GM12878 (cell line): ENCODE measurements around the gene RAPGEF1. TPM values are rescaled to one million over a fixed set of nuclear protein-coding genes. Genes with fewer than 3 reads are reported as not detected.
A peak's percentile ranks its signal among the peaks of the same experiment; 100 is the strongest.

Experiments used
- BRCA1 ChIP-seq: IDR thresholded peaks from 2 replicates; pipeline ENCODE4 v1.6.1; 2011; ENCODE audit warnings: low read depth, low read length, improper control_type of control experiment
- CHD2 ChIP-seq: IDR thresholded peaks from 2 replicates; pipeline ENCODE4 v1.6.1; 2011; ENCODE audit warnings: low read depth, low read length, improper control_type of control experiment, borderline replicate concordance
- E4F1 ChIP-seq: fragments of 450-650 bp; IDR thresholded peaks from 2 replicates; pipeline ENCODE4 v1.6.1; 2018; ENCODE audit warnings: borderline replicate concordance, mild to moderate bottlenecking; ENCODE audit not compliant: partially characterized antibody
- EED ChIP-seq: sonication (generic); IDR thresholded peaks from 2 replicates; pipeline ENCODE4 v1.6.1; 2016; ENCODE audit warnings: antibody characterized with exemption, low read depth
- FOXM1 ChIP-seq: IDR thresholded peaks from 2 replicates; pipeline ENCODE4 v1.6.1; 2012; ENCODE audit warnings: low read depth, mild to moderate bottlenecking, inconsistent platforms, low read length, moderate library complexity
- GATAD2B ChIP-seq: fragments of 450-650 bp; conservative IDR thresholded peaks from 2 replicates; pipeline ENCODE4 v1.6.1; 2017; ENCODE audit warnings: low read depth, mild to moderate bottlenecking, moderate library complexity
- HSF1 ChIP-seq: fragments of 150-350 bp; IDR thresholded peaks from 2 replicates; pipeline ENCODE4 v1.6.1; 2014; ENCODE audit warnings: mild to moderate bottlenecking, low read depth, low read length
- IRF4 ChIP-seq: IDR thresholded peaks from 2 replicates; pipeline ENCODE4 v1.6.1; 2011; ENCODE audit warnings: low read depth, low read length
- MAX ChIP-seq: IDR thresholded peaks from 2 replicates; pipeline ENCODE4 v1.6.1; 2012; ENCODE audit warnings: low read depth, low read length, improper control_type of control experiment
- MTA3 ChIP-seq: IDR thresholded peaks from 2 replicates; pipeline ENCODE4 v1.6.1; 2012; ENCODE audit warnings: low read length, inconsistent platforms, borderline replicate concordance
- MYB ChIP-seq: fragments of 150-350 bp; IDR thresholded peaks from 2 replicates; pipeline ENCODE4 v1.6.1; 2014; ENCODE audit warnings: mild to moderate bottlenecking, low read depth, low read length, borderline replicate concordance
- NR2C1 ChIP-seq: fragments of 450-650 bp; IDR thresholded peaks from 2 replicates; pipeline ENCODE4 v1.6.1; 2017; ENCODE audit warnings: antibody characterized with exemption, mild to moderate bottlenecking, moderate library complexity
- RB1 ChIP-seq: fragments of 450-650 bp; formaldehyde crosslinking; IDR thresholded peaks from 2 replicates; pipeline ENCODE4 v1.6.1; 2017; ENCODE audit warnings: mild to moderate bottlenecking, borderline replicate concordance
- SMAD5 ChIP-seq: IDR thresholded peaks from 2 replicates; pipeline ENCODE4 v1.6.1; 2016; ENCODE audit warnings: antibody characterized with exemption, low read depth
- SRF ChIP-seq, 2 experiments: IDR thresholded peaks; 2 replicates each; pipeline ENCODE4 v1.6.1; 2011; ENCODE audit warnings: low read depth in 2 of 2, low read length in 2 of 2, mild to moderate bottlenecking in 1 of 2, moderate library complexity in 1 of 2
- TBL1XR1 ChIP-seq: IDR thresholded peaks from 2 replicates; pipeline ENCODE4 v1.6.1; 2012; ENCODE audit warnings: low read depth, low read length, improper control_type of control experiment
- TCF3 ChIP-seq: IDR thresholded peaks from 2 replicates; pipeline ENCODE4 v1.6.1; 2012; ENCODE audit warnings: low read depth, mild to moderate bottlenecking, low read length, borderline replicate concordance; ENCODE audit not compliant: insufficient read depth
- ZNF24 ChIP-seq: fragments of 450-650 bp; IDR thresholded peaks from 2 replicates; pipeline ENCODE4 v1.6.1; 2017; ENCODE audit warnings: antibody characterized with exemption, mild to moderate bottlenecking
- polyA plus RNA-seq, 11 experiments: library from polyadenylated mRNA; depleted of rRNA in 4 of 11; unstranded in 6 of 11; stranded (reverse) in 5 of 11; fragments of >200 nt; fragmentation: Nextera tagmentation in 4 of 11; fragmentation: Illumina TruSeq in 1 of 11; extraction: Ambion mirVana in 4 of 11; extraction: Trizol in 1 of 11; gene quantifications; 1 replicate in 1 of 11; 2 replicates in 10 of 11; pipeline versions ENCODE4 v1.2.1 to v1.2.3, GENCODE V29; 2011 to 2016; ENCODE audit warnings: inconsistent platforms in 2 of 11, missing spikeins in 2 of 11, low read depth in 1 of 11
- total RNA-seq, 4 experiments: library from RNA; depleted of rRNA in 3 of 4; stranded (reverse); fragments of >200 nt in 3 of 4; fragmentation: Illumina TruSeq in 1 of 4; extraction: Trizol in 1 of 4; gene quantifications; 2 replicates each; pipeline versions ENCODE4 v1.2.1 to v1.2.3, GENCODE V29; 2013 to 2021
- TF ChIP-seq, protein P1 (sequence below): IDR thresholded peaks from 2 replicates; pipeline ENCODE4 v1.6.1; 2011; ENCODE audit warnings: mild to moderate bottlenecking, low read depth, low read length, moderate library complexity; ENCODE audit not compliant: insufficient replicate concordance
- TF ChIP-seq, protein P2 (sequence below): IDR thresholded peaks from 2 replicates; pipeline ENCODE4 v1.6.1; 2011; ENCODE audit warnings: low read depth, mild to moderate bottlenecking, low read length, moderate library complexity, borderline replicate concordance; ENCODE audit errors: extremely low read depth
- TF ChIP-seq, protein P3 (sequence below): fragments of 450-650 bp; IDR thresholded peaks from 2 replicates; pipeline ENCODE4 v1.6.1; 2017; ENCODE audit warnings: mild to moderate bottlenecking, low read depth, inconsistent platforms; ENCODE audit not compliant: poor library complexity, severe bottlenecking

RAPGEF1 gene
- total and polyA plus RNA-seq, 10 of the 15 experiments (the other 5 are each of a cell fraction or from before 2014, with no cell fraction given) = 0.42 to 113 (median 45.9) TPM

DNA sequence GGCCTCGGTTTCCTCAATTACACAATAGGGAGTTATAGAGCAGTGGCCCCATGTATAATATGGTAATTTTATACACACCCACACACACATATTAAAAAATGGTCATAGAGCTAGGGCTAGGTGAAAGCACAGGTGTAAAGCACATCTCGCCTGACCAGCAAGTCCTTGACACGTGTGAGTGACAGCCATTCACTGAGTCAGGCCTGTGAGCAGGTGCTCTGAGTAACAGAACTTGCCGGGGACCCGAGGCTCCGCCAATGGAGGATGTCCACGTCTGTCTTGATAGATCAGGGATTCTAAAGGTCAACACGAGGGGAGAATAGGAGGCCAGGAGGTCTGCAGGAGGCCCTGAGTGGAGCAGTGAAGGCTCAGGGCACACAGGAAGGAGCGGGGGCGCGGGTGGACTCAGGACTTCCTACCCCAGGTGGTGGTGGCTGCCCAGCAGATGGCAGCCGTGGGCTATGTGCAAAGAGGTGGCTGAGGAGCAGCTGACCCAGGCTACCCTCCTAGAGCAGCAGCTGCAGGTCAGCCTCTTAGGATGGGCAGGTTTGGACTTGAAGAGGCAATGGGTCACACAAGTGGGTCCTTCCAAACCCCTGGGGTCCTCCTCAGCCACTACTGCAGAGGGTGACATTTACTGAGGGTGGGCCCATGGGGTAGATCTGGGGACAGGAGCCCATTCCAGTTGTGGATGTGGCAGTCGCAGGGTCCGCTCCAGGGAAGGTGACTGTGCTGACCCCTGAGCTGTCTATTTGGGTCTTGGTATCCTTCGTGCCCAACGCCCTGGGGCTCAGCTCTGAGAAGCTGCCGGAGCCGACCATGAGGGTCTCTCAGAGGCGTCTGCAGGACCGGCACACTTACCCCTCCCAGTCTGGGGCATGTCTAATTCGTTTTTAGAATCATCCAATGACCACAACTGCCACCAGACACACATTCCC, 148.7 kb downstream of the RAPGEF1 start (continued):
- TF ChIP-seq RB1 = no peak; the same call in 1 of the 2 replicates
- TF ChIP-seq BRCA1 = no peak
- TF ChIP-seq IRF4 = peak; percentile 34; the same call in 1 of the 2 replicates
- TF ChIP-seq TBL1XR1 = no peak
- no peak for TF ChIP-seq FOXM1
- TF ChIP-seq MAX = no peak
- no peak for TF ChIP-seq SMAD5
- no peak for TF ChIP-seq MTA3
- TF ChIP-seq NR2C1 = no peak
- TF ChIP-seq CHD2 = 0 out of 2 replicates have a peak, but pooled peaks have one; percentile 19
- no peak for TF ChIP-seq MYB
- TF ChIP-seq, protein P1, sequence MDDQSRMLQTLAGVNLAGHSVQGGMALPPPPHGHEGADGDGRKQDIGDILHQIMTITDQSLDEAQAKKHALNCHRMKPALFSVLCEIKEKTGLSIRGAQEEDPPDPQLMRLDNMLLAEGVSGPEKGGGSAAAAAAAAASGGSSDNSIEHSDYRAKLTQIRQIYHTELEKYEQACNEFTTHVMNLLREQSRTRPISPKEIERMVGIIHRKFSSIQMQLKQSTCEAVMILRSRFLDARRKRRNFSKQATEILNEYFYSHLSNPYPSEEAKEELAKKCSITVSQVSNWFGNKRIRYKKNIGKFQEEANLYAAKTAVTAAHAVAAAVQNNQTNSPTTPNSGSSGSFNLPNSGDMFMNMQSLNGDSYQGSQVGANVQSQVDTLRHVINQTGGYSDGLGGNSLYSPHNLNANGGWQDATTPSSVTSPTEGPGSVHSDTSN = no peak
- TF ChIP-seq ZNF24 = no peak
- no peak for TF ChIP-seq HSF1
- TF ChIP-seq TCF3 = 0 out of 2 replicates have a peak, but pooled peaks have one; percentile 61
- TF ChIP-seq, protein P2, sequence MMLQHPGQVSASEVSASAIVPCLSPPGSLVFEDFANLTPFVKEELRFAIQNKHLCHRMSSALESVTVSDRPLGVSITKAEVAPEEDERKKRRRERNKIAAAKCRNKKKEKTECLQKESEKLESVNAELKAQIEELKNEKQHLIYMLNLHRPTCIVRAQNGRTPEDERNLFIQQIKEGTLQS = no peak
- TF ChIP-seq GATAD2B = no peak
- no peak for TF ChIP-seq SRF (IDR thresholded peaks at IDR 0.05; ENCODE audit: low read depth in 2 of 2, low read length in 2 of 2)
- TF ChIP-seq, protein P3, sequence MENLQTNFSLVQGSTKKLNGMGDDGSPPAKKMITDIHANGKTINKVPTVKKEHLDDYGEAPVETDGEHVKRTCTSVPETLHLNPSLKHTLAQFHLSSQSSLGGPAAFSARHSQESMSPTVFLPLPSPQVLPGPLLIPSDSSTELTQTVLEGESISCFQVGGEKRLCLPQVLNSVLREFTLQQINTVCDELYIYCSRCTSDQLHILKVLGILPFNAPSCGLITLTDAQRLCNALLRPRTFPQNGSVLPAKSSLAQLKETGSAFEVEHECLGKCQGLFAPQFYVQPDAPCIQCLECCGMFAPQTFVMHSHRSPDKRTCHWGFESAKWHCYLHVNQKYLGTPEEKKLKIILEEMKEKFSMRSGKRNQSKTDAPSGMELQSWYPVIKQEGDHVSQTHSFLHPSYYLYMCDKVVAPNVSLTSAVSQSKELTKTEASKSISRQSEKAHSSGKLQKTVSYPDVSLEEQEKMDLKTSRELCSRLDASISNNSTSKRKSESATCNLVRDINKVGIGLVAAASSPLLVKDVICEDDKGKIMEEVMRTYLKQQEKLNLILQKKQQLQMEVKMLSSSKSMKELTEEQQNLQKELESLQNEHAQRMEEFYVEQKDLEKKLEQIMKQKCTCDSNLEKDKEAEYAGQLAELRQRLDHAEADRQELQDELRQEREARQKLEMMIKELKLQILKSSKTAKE = no peak
- no peak for TF ChIP-seq EED
- no peak for TF ChIP-seq E4F1
